ENCODE data around the gene SLC26A1.

SLC26A1 gene

GRCh38 chr4:998096-998691 is 5.0 kb upstream of the SLC26A1 start:
- no peak for DNase-seq

DNA sequence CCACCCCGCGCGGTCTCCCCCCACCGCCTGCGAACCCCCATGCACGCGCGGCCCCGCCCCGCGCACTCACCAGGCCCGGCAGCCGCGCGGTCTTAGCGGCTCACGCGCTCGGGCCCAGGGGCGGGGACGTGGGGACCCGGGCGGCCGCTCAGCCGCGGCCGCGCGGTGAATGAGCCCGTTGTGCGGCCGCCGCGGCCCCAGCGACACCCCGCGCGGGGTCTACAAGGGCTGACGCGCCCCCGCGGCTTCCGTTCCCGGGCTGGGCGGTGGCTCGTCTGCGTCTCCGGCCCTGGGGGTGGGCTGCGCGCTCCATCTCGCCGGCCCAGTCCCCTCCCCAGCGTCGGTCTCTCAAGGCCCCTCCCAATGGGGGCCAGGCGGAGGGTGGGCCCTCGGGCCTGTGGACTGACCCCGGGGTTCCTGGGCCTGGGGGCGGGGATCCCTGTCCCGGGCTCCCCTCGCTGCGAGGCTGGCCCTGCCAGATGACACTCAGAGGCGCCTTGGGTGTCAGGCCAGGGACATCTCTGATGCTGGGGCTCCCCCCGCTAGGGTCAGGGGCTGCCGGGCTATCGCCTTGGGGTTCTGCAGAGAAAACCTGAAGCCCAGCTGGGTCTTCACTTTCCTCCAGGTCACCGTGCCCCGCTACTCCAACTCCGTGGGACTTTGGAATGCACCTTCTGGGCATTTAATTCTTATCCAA is 4.3 kb upstream of the SLC26A1 start:
- no peak for DNase-seq

DNA sequence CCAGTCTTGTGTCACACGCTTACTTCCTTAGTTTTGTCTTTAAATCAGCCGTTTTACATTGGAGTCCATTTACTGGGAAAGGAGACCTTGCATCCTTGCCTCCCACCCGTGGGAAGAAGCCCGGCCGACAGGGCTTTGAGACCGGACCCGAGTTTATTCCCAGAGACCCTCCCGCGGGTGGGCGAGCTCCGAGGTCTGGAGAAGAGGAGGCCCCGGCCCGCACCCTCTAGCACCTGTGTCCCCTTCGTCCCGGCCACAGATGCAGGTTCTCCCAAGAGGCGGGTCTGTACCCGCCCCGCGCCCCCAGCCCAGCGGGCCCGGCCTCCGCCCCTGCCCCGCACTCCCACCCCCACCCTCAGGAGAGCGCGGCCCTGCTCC is 3.8 kb upstream of the SLC26A1 start:
- no peak for DNase-seq

GRCh38 chr4:996030-996996 is 3.1 kb upstream of the SLC26A1 start:
- no peak for DNase-seq

GRCh38 chr4:995311-996026 is 2.3 kb upstream of the SLC26A1 start:
- no peak for DNase-seq

DNA sequence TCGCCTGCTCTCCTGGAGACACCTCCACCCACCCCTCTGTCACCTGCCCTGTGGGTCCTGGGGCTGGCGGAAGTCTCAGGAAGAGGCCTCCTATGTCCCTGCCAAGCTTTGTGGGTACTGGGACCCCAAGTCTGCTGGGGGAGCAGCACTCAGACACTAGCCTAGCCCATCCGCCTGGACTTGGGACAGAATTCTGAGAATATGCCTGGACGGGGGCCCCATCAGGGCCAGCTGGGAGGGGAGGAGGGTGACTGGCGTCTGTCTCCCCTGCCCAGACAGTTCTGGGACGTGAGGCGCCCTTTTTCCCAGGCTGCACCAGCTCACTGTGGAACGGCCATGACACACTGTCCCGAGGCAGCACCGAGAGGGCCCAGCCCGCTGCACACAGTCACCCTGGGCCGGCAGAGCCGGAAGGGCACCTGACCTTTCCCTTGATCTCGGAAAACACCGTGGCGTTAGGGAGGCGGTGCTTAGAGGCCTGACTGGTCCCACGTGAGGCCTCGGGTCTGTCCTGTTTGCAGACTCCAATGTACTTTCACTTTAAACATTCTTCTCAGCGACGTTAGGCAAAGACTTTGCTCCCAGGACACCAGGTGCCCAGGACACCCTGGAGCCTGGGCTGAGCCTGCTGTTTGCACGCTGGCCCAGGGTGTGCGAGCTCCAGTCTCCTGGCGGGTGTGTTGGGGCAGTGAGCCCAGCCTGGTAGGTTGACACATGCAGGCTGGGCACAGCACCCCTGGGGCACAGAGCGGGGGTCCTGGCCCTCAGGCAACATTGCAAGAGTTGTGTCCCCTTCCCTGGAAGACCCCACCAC is 700 bp downstream of the SLC26A1 start:
- DNase-seq = no peak

- DNase-seq = no peak
Observed at GRCh38 chr4:991451-992296, 1.5 kb downstream of the SLC26A1 start.

DNA sequence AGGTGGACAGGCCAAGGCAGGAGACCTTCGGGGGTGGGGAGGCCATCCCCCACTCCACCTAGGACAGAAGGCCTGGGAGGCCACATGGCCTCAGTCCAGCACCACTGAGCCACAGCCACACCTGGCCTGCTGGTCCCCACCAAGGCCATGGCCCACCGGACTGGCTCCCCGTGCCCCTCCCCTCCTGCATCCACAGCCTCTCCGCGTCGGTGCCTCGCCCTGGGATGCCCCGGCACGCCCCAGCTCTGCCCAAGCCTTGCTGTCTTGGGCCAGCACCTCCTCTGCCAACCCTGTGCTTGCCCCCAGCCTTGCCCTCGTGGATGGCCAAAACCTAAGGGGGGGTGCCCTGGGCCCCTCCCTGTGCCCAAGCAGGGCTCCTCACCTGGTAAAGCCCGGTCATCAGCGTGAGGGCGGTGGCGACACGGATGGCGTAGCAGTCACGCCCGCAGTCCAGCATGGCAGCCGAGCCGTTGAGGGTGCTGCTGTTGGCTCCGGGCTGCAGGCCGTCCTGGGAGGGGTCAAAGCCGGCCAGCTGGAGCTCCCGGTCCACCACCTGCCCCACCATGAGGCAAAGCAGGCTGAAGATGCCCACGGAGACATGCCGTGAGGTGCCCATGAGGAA is 2.3 kb downstream of the SLC26A1 start:
- no peak for DNase-seq

DNA sequence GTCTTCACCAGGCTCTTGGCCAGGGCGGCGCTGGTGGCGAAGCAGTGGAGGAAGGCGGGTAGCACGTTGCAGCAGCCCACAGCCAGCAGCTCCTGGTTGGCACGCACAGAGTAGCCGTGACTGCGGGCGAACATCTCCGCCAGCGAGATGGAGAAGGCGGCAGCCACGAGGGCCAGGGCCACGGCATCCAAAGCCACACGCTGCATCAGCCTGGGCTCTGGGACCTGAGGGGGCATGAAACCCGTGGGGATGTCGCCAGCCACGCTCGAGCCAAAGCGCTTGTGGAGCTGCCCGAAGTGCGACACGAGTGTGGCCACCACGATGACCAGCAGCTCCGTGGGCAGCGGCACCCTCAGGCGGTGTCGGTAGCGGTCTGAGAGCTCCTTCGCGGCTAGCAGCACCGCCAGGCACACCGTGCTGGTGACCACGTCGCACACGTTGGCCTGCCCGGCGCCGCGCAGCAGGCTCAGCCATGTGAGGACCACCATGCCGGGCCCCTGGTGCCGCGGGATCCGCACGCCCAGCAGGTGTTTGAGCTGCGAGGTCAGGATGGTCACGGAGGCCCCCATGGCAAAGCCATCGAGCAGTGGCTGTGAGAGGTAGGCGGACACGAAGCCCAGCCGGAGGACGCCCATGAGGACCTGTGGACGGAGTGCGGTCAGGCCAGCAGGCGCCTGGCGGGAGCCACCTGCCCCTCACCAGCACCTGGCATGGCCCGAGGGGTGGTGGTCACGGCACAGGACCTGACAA is 3.3 kb downstream of the SLC26A1 start:
- DNase-seq = no peak

DNA sequence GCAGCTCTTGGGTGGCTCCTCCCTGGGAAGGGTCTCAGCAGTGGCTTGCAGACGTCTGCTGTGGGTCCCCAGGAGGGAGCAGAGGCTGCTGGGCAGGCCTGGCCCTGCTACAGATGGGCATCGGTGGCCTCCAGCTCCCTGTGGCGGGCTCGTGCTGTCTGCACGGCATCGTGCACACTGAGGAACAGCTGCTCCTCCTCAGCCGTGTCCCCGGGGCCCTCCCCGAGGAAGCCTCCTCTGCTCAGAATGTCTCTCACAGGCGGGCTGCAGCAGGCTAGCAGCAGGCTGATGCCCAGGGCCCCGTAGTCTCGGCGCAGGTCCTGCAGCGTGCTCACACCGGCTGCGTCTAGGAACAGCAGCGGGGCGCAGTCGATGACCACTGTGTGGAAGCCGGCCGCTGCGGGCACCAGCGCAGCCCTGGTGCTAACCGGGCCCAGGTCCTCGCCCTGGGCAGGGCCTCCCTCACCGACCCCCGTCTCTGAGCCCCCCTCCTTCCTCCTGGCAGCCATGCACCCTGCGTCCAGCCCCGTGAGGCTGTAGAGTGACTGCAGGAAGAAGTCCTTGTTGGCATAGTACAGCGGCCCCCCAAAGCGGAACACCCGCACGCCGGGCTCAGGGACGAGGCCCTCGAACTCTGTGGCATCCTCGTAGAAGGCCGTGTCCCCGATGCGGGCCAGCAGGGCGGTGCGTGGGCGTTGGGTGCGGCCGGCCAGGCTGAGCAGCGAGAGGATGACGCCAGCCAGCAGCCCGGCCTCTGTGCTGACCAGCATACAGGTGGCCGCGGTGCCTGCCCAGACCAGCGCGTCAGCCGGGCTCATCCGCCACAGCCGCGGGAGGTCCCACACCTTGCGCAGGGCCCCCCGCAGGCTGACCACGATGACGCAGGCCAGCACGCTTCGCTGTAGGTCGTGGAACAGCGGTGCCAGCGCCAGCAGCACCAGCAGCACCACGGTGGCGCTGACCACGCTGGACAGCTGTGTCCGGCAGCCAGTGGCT is 4.2 kb downstream of the SLC26A1 start:
- no peak for DNase-seq

- DNase-seq = no peak
Observed at GRCh38 chr4:987624-988513, 5.3 kb downstream of the SLC26A1 start.

DNA sequence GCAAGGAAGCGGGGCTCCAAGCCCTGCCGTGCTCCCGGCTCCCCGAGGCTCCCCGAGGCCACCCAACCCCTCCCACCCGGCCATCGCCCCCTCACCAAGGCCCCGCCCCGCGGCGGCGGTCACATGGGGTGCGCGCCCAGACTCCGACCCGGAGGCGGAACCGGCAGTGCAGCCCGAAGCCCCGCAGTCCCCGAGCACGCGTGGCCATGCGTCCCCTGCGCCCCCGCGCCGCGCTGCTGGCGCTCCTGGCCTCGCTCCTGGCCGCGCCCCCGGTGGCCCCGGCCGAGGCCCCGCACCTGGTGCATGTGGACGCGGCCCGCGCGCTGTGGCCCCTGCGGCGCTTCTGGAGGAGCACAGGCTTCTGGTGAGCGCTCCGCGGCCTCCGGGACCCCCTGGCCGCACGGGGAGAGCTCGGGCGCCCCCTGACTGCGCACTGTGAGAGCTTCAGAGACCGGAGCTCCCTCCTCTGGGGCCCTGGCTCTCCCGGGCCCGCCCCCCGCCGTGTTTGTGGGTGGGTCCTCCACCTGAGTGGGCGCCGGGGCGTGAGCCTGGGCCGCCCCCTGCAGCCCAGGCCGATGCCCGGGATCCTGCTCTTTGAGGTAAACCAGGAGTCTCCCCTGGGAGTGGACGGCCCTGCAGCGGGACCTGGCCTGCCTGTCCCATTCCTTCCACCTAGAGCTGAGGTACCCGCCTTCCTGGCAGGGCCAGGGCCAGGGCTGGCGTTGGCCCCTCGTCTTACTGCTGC is 6.2 kb downstream of the SLC26A1 start, which contains the start of gene IDUA:
Gene IDUA (plus strand): TSS at position 166 of the 745 bp plus-strand sequence. CDS start 41 bp downstream, at position 207.
- peak; percentile 30 to 66 for DNase-seq

- no peak for DNase-seq
Observed at GRCh38 chr4:986428-986878, 6.8 kb downstream of the SLC26A1 start.

DNA sequence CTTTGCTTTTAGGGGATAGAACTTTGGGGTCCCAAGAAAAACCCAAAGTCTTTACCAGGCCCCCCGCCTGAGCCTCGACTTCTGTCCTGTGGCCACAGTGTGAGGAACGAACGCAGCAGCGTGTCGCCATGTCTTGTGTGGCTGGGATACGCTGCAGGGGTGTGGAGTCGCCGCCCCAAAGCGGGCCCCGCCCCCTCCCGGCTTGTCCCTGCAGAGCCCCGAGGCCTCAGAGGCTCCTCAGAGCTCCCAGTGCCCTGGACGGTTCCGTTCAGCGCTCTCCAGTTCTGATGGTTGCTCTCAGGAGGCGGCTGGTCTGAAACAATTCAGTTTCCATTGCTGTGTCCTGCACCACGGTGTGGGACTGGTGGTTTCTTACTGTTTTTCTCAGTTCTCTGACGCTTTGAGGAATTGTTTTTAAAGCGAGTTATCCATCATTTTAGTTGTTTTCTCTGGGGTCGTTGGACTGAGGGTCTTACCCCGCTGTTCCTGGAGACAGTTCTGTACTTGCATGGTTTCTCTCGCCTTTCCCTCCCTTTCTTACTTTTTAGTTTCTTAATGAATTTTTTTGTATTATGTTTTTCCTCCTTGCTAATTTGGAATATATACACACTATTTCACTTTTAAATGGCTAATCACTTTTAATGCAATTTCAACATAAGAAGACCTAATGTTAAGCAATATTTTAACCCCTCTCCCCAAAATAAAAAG is 7.9 kb downstream of the SLC26A1 start:
- DNase-seq = no peak

DNA sequence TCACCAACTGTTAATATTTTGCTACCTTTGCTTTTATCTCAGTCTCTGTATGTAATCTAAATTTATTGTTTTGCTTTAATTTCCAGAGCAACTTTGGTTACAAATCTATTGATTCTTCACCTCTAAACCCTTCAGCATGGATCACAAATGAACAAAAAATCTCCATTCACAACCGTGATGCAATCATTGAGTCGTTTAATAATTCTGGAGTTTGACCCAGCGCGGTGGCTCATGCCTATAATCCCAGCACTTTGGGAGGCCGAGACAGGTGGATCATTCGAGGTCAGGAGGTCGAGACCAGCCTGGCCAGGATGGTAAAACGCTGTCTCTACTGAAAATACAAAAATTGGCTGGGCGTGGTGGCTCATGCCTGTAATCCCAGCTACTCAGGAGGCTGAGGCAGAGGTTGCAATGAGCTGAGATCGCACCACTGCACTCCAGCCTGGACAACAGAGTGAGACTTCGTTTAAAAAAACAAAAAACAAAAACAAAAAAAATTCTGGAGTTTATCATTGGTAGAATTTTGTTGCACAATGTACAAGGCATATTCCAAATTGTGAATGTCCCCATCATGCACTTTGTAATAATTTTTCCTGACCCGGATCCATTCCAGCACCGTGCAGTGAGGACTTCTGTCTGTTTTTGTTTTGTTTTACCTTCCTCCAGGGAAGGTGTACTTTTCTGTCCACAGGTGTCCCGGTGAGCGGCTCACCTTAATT is 8.7 kb downstream of the SLC26A1 start:
- DNase-seq = no peak

Data from NCI-H2081 (cell line).